GM12801 (cell line): Measurements from ENCODE around the gene GART.

ENCODE experiments used
- TF ChIP-seq, protein P1 (sequence below): IDR thresholded peaks from one replicate; pipeline ENCODE4 v1.5.1; 2011; ENCODE audit warnings: control low read depth; ENCODE audit not compliant: insufficient read length; ENCODE audit errors: extremely low read depth

Gene GART

DNA sequence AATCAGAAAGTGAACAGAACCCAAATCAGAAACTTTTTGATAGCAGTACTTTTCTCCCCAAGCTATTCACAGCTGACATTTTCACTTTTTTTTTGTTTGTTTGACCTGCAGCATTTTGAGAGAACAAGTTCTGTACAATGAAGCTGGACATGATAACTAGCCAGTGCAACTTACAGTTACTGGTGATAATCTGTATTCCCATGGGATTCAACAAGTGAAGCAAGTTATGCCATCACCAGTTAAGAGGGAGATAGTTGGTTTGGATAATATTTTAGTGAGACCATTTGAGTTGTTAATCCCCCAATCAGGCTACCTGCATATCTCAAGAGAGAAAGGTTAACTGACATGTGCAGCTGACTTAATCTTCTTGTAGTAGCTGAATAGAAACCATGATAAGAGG is 19.0 kb upstream of the GART start:
- TF ChIP-seq, protein P1, sequence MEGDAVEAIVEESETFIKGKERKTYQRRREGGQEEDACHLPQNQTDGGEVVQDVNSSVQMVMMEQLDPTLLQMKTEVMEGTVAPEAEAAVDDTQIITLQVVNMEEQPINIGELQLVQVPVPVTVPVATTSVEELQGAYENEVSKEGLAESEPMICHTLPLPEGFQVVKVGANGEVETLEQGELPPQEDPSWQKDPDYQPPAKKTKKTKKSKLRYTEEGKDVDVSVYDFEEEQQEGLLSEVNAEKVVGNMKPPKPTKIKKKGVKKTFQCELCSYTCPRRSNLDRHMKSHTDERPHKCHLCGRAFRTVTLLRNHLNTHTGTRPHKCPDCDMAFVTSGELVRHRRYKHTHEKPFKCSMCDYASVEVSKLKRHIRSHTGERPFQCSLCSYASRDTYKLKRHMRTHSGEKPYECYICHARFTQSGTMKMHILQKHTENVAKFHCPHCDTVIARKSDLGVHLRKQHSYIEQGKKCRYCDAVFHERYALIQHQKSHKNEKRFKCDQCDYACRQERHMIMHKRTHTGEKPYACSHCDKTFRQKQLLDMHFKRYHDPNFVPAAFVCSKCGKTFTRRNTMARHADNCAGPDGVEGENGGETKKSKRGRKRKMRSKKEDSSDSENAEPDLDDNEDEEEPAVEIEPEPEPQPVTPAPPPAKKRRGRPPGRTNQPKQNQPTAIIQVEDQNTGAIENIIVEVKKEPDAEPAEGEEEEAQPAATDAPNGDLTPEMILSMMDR: no peak

DNA sequence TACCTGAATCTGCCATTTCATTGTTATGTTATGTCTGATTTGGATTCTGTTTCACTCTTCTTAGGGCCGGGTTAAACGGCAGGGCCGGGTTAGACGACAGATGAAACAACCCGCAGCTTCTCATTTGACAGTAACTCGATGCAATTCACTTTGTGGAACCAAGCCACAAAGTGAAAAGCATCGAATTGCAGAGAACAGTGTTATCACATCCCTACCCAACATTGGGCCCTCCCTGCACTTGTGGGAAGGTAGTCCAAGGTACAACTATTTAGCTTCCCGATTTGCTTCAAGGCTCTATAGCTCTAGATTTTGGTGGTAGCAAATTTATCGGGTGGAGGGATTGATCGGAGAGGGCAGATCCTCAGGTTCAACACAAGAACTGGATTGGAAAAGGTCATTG is 17.9 kb upstream of the GART start:
- TF ChIP-seq, protein P1: no peak

DNA sequence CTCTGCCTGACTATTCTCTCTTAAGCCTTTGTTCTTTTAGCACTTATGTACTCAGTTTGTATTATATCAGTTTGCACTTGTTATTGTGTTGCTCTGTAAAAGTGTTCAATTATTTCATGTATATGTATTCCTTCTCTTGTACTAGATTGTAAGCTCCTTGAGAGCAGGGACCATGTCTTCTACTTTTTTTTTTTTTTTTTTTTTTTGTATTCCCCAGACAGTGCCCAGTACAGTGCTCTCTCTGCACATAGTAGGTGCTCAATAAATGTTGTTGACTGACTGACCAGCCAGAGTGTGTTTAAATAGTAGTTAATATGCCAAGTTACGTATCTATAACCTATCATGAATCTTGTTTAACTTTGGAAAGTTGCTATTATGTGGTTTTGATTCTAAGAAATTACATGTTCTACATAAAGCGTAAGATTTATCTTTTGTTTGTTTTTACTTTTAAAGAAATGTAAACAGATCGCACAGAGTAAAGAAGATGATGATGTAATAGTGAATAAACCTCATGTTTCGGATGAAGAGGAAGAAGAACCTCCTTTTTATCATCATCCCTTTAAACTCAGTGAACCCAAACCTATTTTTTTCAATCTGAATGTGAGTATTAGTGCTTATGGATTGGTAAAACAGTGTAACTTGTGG is 17.0 kb upstream of the GART start:
- TF ChIP-seq, protein P1: no peak

DNA sequence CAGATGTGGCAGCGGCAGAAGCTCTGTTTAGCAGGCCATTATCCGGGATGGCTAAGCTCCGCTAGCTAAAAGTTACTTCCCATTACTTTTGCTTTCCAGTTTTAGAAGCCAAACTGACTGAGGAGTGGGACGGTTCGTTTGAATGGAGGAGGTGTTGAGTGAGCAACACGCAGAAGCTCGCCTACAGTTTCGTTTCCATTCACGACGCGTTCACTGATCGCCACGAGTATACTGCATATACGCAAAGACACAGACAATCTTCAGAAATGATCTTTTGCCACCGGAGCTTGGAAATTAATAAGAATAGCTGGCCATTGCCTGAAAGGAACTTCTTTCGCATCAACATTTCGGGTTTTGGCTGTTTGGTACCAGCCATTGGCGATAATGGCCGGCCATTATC is 15.5 kb upstream of the GART start:
- TF ChIP-seq, protein P1: no peak

DNA sequence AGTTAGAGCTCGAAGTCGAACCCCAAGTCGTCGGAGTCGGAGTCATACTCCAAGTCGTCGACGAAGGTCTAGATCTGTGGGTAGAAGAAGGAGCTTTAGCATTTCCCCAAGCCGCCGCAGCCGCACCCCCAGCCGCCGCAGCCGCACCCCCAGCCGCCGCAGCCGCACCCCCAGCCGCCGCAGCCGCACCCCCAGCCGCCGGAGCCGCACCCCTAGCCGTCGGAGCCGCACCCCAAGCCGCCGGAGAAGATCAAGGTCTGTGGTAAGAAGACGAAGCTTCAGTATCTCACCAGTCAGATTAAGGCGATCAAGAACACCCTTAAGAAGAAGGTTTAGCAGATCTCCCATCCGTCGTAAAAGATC is 13.0 kb upstream of the GART start:
- TF ChIP-seq, protein P1: no peak

DNA sequence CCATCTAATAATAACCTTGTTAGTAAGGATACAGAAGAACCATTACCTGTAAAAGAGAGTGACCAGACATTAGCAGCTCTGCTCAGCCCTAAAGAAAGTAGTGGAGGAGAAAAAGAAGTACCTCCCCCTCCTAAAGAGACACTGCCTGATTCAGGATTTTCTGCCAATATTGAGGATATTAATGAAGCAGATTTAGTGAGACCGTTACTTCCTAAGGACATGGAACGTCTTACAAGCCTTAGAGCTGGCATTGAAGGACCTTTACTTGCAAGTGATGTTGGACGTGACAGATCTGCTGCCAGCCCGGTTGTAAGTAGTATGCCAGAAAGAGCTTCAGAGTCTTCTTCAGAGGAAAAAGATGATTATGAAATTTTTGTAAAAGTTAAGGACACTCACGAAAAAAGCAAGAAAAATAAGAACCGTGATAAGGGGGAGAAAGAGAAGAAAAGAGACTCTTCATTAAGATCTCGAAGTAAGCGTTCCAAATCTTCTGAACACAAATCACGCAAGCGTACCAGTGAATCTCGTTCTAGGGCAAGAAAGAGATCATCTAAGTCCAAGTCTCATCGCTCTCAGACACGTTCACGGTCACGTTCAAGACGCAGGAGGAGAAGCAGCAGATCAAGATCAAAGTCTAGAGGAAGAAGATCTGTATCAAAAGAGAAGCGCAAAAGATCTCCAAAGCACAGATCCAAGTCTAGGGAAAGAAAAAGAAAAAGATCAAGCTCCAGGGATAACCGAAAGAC is 12.5 kb upstream of the GART start:
- TF ChIP-seq, protein P1: no peak

DNA sequence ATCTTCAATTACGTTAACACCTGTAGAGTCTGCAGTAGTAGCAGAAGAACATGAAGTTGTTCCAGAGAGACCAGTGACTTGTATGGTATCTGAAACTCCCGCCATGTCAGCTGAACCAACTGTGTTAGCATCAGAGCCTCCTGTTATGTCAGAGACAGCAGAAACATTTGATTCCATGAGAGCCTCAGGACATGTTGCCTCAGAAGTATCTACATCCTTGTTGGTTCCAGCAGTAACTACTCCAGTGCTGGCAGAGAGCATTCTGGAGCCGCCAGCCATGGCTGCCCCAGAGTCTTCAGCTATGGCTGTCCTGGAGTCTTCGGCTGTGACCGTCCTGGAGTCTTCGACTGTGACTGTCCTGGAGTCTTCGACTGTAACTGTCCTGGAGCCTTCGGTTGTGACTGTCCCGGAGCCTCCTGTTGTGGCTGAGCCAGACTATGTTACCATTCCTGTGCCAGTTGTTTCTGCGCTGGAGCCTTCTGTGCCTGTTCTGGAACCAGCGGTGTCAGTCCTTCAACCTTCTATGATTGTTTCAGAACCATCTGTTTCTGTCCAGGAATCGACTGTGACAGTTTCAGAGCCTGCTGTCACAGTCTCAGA is 11.2 kb upstream of the GART start:
- TF ChIP-seq, protein P1: no peak
